Hepatocyte (in vitro differentiated cells): Measurements from ENCODE around the gene SLC4A11. TPM values are rescaled to one million over a fixed set of nuclear protein-coding genes. Genes with fewer than 3 reads are reported as not detected.

Experiments
- DNase-seq: peaks from one replicate; pipeline ENCODE4 v3.0.0-alpha.2; 2016; ENCODE audit warnings: low spot score
- H2AFZ ChIP-seq: fragments of 200-600 bp; sonication (generic); 2 replicates; pipeline ENCODE4 v1.6.0; 2016; ENCODE audit warnings: antibody characterized with exemption, mild to moderate bottlenecking
- H3K27ac ChIP-seq: fragments of 200-600 bp; sonication (generic); 2 replicates; pipeline ENCODE4 v1.5.1; 2016; ENCODE audit warnings: mild to moderate bottlenecking
- H3K27me3 ChIP-seq: fragments of 200-600 bp; sonication (generic); 2 replicates; pipeline ENCODE4 v1.6.1; 2016
- H3K36me3 ChIP-seq: fragments of 200-600 bp; sonication (generic); replicated peaks from 2 replicates; pipeline ENCODE4 v1.5.1; 2016; ENCODE audit warnings: low read depth; ENCODE audit not compliant: insufficient read depth
- H3K4me1 ChIP-seq: fragments of 200-600 bp; sonication (generic); 2 replicates; pipeline ENCODE4 v1.5.1; 2016; ENCODE audit warnings: mild to moderate bottlenecking, moderate library complexity; ENCODE audit not compliant: insufficient read depth
- H3K4me2 ChIP-seq: fragments of 200-600 bp; sonication (generic); 2 replicates; pipeline ENCODE4 v1.6.0; 2016
- H3K4me3 ChIP-seq: fragments of 200-600 bp; sonication (generic); 2 replicates; pipeline ENCODE4 v1.5.1; 2016; ENCODE audit warnings: mild to moderate bottlenecking
- H3K79me2 ChIP-seq: fragments of 200-600 bp; sonication (generic); 2 replicates; pipeline ENCODE4 v1.6.0; 2017; ENCODE audit warnings: mild to moderate bottlenecking
- H3K9me2 ChIP-seq: fragments of 200-600 bp; sonication (generic); replicated peaks from 2 replicates; pipeline ENCODE4 v1.6.0; 2017; ENCODE audit warnings: mild to moderate bottlenecking; ENCODE audit not compliant: insufficient read depth
- H3K9me3 ChIP-seq: fragments of 200-600 bp; sonication (generic); 2 replicates; pipeline ENCODE4 v1.5.1; 2016; ENCODE audit warnings: low read depth, mild to moderate bottlenecking
- H4K20me1 ChIP-seq: fragments of 200-600 bp; sonication (generic); 2 replicates; pipeline ENCODE4 v1.6.0; 2016; ENCODE audit warnings: mild to moderate bottlenecking; ENCODE audit not compliant: insufficient read depth, poor library complexity, severe bottlenecking
- CTCF ChIP-seq: fragments of 200-600 bp; sonication (generic); IDR thresholded peaks from 2 replicates; pipeline ENCODE4 v1.5.1; 2016; ENCODE audit warnings: antibody characterized with exemption, mild to moderate bottlenecking; ENCODE audit not compliant: poor library complexity
- EZH2 ChIP-seq: fragments of 200-600 bp; sonication (generic); IDR thresholded peaks from 2 replicates; pipeline ENCODE4 v1.6.1; 2016; ENCODE audit warnings: antibody characterized with exemption, mild to moderate bottlenecking, borderline replicate concordance
- EZH2phosphoT487 ChIP-seq: fragments of 200-600 bp; sonication (generic); IDR thresholded peaks from one replicate; pipeline ENCODE4 v1.6.1; 2018; ENCODE audit warnings: antibody characterized with exemption, mild to moderate bottlenecking, low read depth, moderate library complexity; ENCODE audit not compliant: unreplicated experiment, severe bottlenecking
- WGBS: methylation state at CpG from one replicate; pipeline ENCODE4 v1.1.6; 2016; ENCODE audit warnings: low lambda C conversion rate; ENCODE audit errors: missing lambda C conversion rate; 5-methylcytosine and 5-hydroxymethylcytosine counted together
- polyA plus RNA-seq: library from polyadenylated mRNA; unstranded; fragments of >200 nt; fragmentation: Nextera tagmentation; extraction: Ambion mirVana; gene quantifications from 2 replicates; pipeline ENCODE4 v1.2.1, GENCODE V29; 2016
- total RNA-seq: library from RNA; depleted of rRNA; stranded (reverse); fragments of >200 nt; gene quantifications from 2 replicates; pipeline ENCODE4 v1.2.3, GENCODE V29; 2014

Gene SLC4A11
- total and polyA plus RNA-seq, 2 experiments from 2014 or later: 0.37 to 1.3 TPM

GRCh38 chr20:3245711-3246110 lies 6.7 kb upstream of the SLC4A11 start:
- Histone ChIP-seq H3K79me2 (no peaks in the 10 kb centered on the region), H4K20me1 (no peaks in the 10 kb centered on the region), H2AFZ (no peak overlapping the region), H3K4me2 (no peak overlapping the region), H3K27me3 (peaks cover 37% of the 10 kb centered on the region), H3K4me3 (no peak overlapping the region), H3K36me3 (no peaks in the 10 kb centered on the region), H3K4me1 (peaks cover 8% of the 10 kb centered on the region), H3K9me3 (no peaks in the 10 kb centered on the region), H3K27ac (no peak overlapping the region), H3K9me2 (no peaks in the 10 kb centered on the region)
- 72% methylated on average over 3 of the region's 4 CpGs for WGBS
- no peak for TF ChIP-seq CTCF
- no peak for TF ChIP-seq EZH2
- TF ChIP-seq EZH2phosphoT487: no peak
- DNase-seq: no peak

GRCh38 chr20:3245156-3245555 lies 6.2 kb upstream of the SLC4A11 start:
- TF ChIP-seq CTCF (no peak), EZH2phosphoT487 (no peak), EZH2 (no peak)
- no peak overlapping the region for H2AFZ ChIP-seq
- H3K9me3 ChIP-seq: no peaks in the 10 kb centered on the region
- no peak overlapping the region for H3K4me2 ChIP-seq
- peaks cover 8% of the 10 kb centered on the region for H3K4me1 ChIP-seq
- no peaks in the 10 kb centered on the region for H3K79me2 ChIP-seq
- peaks cover 37% of the 10 kb centered on the region for H3K27me3 ChIP-seq
- H3K27ac ChIP-seq: no peak overlapping the region
- 66% methylated on average over 2 of the region's 2 CpGs for WGBS
- H3K4me3 ChIP-seq: no peak overlapping the region
- no peak for DNase-seq
- no peaks in the 10 kb centered on the region for H3K36me3 ChIP-seq
- no peaks in the 10 kb centered on the region for H3K9me2 ChIP-seq
- H4K20me1 ChIP-seq: no peaks in the 10 kb centered on the region

- no peaks in the 10 kb centered on the region for H3K79me2 ChIP-seq
- H3K36me3 ChIP-seq: no peaks in the 10 kb centered on the region
- no peak for DNase-seq
- H3K9me3 ChIP-seq: no peaks in the 10 kb centered on the region
- no peak overlapping the region for H3K4me3 ChIP-seq
- no peak overlapping the region for H3K27ac ChIP-seq
- H3K4me1 ChIP-seq: peaks cover 8% of the 10 kb centered on the region
- H3K27me3 ChIP-seq: peaks cover 37% of the 10 kb centered on the region
- H4K20me1 ChIP-seq: no peaks in the 10 kb centered on the region
- H2AFZ ChIP-seq: no peak overlapping the region
- H3K4me2 ChIP-seq: no peak overlapping the region
- no peak for TF ChIP-seq EZH2phosphoT487
- TF ChIP-seq EZH2: no peak
- no peak for TF ChIP-seq CTCF
- 88% methylated on average over 1 of the region's 1 CpG for WGBS
- H3K9me2 ChIP-seq: no peaks in the 10 kb centered on the region
These were observed 5.6 kb upstream of the SLC4A11 start for GRCh38 chr20:3244613-3245012.
